H7 (cell line): ENCODE measurements around the gene HOXD12. TPM values are rescaled to one million over a fixed set of nuclear protein-coding genes. Genes with fewer than 3 reads are reported as not detected.

ENCODE experiments used
- total RNA-seq: library from RNA; depleted of rRNA; stranded (reverse); fragments of >200 nt; shearing (Covaris generic); gene quantifications from 2 replicates; pipeline ENCODE4 v1.2.3, GENCODE V29; 2014; rRNA removed

The HOXD12 gene
- total RNA-seq, 1 experiment from 2014 or later, result not detected

Other genes starting within 250 kb of the HOXD12 start
- gene LNPK, start 97.5 kb upstream of the HOXD12 start, total RNA-seq, result 12.4 and 12.6 TPM in 2 replicates
- not detected in 2 replicates for gene EVX2, start 15.8 kb upstream of the HOXD12 start, total RNA-seq
- gene HOXD13, start 7.1 kb upstream of the HOXD12 start, total RNA-seq, result 0.07 TPM in 1 of 2 replicates, not detected in the other
- 0.22 TPM in 1 of 2 replicates, not detected in the other for gene HOXD11, start 7.5 kb downstream of the HOXD12 start, total RNA-seq
- gene HOXD10, start 17.0 kb downstream of the HOXD12 start, total RNA-seq, result 0.03 TPM in 1 of 2 replicates, not detected in the other
- gene HOXD9, start 22.9 kb downstream of the HOXD12 start, total RNA-seq, result 0.10 TPM in 1 of 2 replicates, not detected in the other
- gene HOXD8, start 29.9 kb downstream of the HOXD12 start, total RNA-seq, result not detected in 2 replicates
- gene HOXD4, start 51.8 kb downstream of the HOXD12 start, total RNA-seq, result not detected in 2 replicates
- not detected in 2 replicates for gene HOXD3, start 57.5 kb downstream of the HOXD12 start, total RNA-seq
- not detected in 2 replicates for gene HOXD1, start 88.9 kb downstream of the HOXD12 start, total RNA-seq
- 45.1 and 59.6 TPM in 2 replicates for gene MTX2, start 169.6 kb downstream of the HOXD12 start, total RNA-seq